SKM-1 (cell line): Measurements from ENCODE around the gene TMC1.
"Not testable (repeated sequence)": the region's sequence is repeated elsewhere in the genome, so short reads cannot be mapped to it uniquely, and the experiment has no call there.

Experiments
- DNase-seq: peaks from one replicate; lab custom pipeline; 2025; ENCODE audit not compliant: unreplicated experiment; lab: John Stamatoyannopoulos, UW

TMC1 gene

DNA sequence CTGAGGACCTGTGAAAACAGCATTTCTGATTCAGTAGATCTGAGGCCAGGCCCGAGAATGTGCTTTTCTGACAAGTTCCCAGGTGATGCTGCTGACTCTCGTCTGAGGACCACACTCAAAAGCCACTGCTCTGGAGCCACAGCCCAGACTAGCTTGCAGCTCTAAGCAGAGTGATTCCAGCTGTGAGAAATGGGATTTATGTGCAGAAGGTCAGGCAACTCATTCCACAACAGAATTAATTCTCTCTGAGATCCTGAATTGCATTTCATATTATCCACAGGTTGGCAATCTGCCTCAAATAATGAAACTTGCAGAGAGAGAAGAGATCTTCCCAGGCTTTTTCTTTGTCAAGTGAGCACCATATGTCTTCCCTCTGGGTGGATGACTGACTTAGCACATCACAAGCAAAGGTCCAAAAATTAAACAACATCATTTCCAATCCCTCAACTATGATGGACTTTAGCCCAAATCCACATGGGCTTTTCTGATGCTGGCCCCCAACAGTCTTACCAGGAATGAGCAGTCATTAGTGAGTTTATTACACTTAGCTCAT is 291.2 kb downstream of the TMC1 start:
- no peak for DNase-seq

GRCh38 chr9:72813544-72813943 is 292.1 kb downstream of the TMC1 start:
- DNase-seq, result no peak

DNA sequence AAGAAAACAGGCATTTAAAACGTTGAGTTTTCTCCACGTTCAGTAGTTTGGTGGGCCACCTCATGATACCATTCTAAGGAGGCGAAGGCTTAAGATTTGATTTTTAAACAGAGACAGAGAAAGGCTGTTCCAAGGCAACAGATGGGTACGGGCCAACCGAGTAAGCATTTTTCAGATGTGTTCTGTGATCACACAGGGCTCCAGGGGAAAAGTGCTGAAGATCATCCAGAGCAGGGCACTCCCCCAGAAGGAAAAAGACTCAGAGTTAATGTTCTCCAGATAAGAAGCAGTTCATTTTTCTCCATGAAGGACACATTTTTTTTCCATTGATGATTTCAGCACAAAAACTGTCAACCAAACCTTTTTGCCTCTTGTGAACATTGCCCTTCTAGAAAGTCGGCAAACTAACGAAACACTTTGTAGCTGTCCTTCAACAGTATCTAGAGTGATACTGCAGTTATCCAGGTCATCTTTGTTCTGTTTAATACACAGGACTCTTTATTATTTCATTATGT is 292.7 kb downstream of the TMC1 start:
- DNase-seq, result no peak

DNA sequence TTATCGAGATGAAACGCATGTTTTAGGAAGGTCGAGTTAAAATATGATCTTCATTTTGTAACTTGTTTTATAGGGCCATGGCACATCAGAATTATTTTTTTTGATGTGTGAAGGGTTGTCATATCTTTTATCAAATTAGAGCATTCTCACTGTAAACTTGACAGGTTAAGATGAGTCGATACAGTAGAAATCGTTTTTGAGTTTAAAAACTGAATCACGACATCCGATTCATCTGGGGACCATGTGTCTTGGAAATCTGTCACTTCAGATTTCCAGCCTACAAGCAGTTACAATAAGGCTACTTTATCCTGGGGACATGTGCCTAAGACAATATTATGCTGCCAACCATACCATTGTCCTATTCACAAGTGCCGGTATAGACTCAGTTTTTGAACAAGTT is 295.3 kb downstream of the TMC1 start:
- no peak for DNase-seq

GRCh38 chr9:72817413-72817812 is 296.0 kb downstream of the TMC1 start:
- DNase-seq, result no peak

GRCh38 chr9:72818385-72818784 is 297.0 kb downstream of the TMC1 start:
- DNase-seq, result no peak

- DNase-seq, result no peak
Observed at GRCh38 chr9:72823971-72824370, 302.6 kb downstream of the TMC1 start.

- no peak for DNase-seq
Observed at GRCh38 chr9:72826996-72827949, 305.9 kb downstream of the TMC1 start.

DNA sequence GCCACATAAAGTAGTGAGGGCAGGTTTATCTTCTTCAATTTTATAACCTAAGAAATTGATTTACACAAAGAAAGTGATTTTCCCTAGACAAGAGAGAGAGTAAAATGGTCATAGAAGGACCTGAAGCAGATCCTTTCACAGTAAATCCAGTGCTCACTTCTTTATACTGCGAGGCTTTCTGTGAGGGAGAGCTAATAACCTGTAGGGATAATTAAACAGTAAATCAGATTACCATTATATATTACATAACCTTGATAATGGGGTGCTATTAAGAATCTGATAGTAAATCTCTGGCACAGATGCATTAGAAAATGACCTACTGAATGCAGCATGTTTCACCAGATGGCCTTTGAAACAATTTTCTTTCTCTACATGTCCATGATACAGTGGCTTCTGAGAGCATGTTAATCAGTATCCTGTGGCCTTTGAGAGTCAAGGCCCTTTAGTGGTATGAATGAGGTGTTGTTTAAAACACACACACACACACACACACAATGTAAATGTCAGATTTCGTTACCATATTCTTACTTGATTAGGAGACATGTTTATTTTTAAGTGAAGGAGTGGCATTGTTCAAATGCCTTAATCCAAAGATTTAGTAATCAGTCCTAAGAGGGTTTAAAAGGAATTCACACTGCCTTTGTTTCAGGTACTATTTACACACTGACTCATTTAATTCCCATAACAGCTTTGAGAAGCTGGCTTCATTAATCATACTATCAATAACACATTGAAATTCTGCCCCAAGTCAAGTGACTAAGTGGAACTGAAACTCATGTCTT is 306.7 kb downstream of the TMC1 start:
- no peak for DNase-seq

- no peak for DNase-seq
Observed at GRCh38 chr9:72834994-72835393, 313.6 kb downstream of the TMC1 start.

GRCh38 chr9:72836790-72837189 is 315.4 kb downstream of the TMC1 start:
- no peak for DNase-seq

DNA sequence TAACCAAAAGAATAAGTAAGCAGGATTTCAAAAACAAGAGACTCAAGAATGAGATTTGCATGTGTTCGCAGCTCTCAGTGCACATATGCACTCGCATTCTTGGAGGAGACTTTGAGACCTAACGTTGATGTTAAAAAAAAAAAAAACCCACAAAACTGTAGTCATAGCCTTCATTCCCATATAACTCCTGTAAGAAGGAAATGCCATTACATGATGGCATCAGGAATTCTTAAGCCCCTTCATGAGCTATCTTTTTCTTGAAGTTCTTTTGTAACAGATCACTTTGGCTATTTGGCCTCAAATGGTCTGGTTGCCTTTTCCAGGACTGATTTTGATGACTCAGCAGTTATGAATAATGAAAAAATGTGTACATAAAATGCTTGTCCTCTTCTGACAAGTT is 317.7 kb downstream of the TMC1 start:
- no peak for DNase-seq

DNA sequence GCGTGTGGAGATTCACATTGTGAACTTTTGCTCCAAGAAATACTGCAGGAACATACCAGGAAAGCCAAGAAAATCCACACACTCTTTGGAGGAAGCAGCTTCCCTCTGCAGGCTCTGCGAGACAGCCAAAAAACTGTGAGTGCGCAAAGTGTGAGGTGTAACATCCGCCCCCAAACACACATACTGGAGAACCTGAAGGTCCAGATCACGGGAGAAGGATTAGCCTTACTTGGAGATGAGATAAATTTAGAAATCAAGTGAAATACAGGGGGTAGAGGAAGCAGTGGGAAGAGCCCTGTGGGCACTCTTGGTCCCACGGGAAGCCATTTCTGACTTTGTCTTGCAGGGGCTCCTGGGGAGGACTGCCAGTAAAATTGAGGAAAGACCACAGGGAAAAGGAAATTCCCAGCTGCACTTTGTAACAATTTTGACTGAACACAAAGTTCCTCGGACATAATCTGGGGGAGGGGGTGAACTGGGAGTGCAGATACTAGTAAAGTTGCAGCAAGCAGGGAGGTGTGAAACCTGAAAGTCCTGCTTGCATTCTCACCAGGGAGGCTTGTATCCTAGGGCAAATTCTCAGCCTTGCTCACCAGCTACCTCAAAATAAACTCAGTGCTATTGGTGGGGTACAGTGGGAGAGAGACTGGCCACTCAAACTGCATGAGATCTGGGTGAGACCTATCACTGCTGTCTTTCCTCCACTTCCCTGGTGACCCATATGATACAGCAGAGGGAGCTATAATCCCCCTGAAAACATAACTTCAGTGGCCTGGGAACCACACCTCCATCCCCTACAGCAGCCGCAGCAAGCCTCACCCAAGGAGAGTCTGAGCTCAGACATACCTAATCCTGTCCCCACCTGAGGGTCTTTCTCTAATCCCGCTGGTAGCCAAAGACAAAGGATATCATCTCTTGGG is 322.4 kb downstream of the TMC1 start:
- no peak for DNase-seq

- no peak for DNase-seq
Observed at GRCh38 chr9:72844440-72844768, 323.0 kb downstream of the TMC1 start.

- DNase-seq, result not testable (repeated sequence)
Observed at GRCh38 chr9:72845052-72845451, 323.6 kb downstream of the TMC1 start.

DNA sequence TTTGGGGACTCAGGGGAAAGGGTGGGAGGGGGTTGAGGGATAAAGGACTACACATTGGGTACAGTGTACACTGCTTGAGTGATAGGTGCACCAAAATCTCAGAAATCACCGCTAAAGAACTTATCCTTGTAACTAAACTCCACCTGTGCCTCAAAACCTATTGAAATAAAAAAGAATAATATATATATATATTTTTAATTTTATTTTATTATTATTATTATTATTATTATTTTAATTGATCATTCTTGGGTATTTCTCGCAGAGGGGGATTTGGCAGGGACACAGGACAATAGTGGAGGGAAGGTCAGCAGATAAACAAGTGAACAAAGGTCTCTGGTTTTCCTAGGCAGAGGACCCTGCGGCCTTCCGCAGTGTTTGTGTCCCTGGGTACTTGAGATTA is 328.8 kb downstream of the TMC1 start:
- not testable (repeated sequence) for DNase-seq

DNA sequence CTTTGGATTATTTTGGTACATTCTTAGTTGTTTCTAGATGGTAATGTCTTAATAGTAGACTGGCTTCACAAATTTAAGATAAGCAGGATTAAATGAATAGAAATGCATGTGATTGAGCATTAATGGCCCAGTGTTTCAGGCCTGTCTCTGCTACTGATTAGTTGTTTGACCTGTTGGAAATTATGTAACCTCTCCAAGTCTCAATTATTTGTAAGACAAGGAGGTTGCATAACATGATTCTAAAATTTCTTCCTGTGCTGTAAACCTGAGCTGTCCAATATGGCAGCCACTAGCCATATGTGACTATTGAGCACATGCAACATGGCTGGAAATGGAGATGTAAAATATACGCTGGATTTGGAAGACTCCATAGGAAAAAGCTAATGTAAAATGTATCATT is 333.9 kb downstream of the TMC1 start:
- DNase-seq, result no peak

DNA sequence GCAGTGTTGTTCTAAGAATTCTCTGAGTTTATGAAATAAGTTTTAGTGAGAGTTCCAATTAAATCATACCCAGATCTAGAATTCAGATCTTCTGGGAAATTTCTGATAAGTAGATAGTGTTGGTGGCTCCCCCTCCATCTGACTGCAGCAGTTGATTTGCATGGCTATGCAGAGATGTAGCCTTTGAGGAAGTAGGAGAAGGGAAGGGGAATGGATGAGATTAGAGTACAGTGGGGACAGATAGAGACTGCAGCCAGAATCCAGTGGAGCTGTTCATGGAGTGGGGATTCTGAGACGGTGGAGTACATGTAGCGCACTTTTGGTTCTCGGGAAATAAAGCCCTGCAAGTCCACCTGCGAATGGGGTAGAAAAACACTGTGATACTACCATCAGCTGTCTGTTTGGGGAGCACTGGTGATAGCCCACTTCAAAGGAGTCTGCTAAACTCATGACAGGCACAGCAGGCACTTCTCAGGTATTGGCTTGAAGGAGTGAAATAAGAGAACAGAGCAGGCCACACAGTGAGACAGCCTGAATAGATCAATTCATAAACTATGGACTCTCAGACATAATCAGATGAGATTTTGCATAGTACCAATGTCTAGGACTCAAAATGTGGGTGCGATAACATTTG is 334.6 kb downstream of the TMC1 start:
- no peak for DNase-seq

- DNase-seq, result peak; percentile 5
Observed at GRCh38 chr9:72856972-72857623, 335.7 kb downstream of the TMC1 start.

- DNase-seq, result no peak
Observed at GRCh38 chr9:72857624-72857996, 336.2 kb downstream of the TMC1 start.
